Ovary (tissue), 3 donors: ENCODE measurements around the gene CA10.

Source experiments
- EP300 ChIP-seq: sonication (generic); formaldehyde crosslinking; IDR thresholded peaks from one replicate; pipeline ENCODE4 v1.6.1; 2017; ENCODE audit warnings: antibody characterized with exemption
- POLR2A ChIP-seq: fragments of 450-650 bp; IDR thresholded peaks from one replicate; pipeline ENCODE4 v1.6.1; 2017; ENCODE audit warnings: antibody characterized with exemption, mild to moderate bottlenecking, moderate library complexity
- TF ChIP-seq, protein P1 (sequence below), 3 donors: fragments of 450-650 bp in 2 of 3; fragments of 200-600 bp in 1 of 3; IDR thresholded peaks; one replicate each; pipeline versions ENCODE4 v1.5.1 to v1.8.0; 2016 to 2022; ENCODE audit warnings: antibody characterized with exemption in 3 of 3, mild to moderate bottlenecking in 1 of 3
- donor health status: DM: no; HTN: no; CAD: no.

DNA sequence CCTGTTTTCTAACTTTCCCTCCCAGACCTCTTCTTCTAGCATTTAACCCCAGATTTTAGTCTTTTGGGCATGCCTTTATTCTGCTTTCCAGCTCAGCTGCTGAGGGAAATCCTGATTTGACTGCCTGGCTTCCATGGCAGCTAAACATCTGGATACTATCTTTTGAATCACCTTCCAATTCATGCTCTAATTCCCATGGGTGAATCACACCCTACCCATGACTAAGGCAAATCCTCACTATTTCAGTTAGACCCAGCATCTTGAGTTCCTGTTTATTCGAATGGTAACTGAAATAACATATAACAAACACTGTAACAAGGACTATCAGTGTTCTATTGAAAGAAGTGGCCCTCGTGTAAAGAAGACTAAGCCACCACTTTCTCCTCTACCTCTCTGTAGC, 29.8 kb downstream of the CA10 start:
- TF ChIP-seq, protein P1, sequence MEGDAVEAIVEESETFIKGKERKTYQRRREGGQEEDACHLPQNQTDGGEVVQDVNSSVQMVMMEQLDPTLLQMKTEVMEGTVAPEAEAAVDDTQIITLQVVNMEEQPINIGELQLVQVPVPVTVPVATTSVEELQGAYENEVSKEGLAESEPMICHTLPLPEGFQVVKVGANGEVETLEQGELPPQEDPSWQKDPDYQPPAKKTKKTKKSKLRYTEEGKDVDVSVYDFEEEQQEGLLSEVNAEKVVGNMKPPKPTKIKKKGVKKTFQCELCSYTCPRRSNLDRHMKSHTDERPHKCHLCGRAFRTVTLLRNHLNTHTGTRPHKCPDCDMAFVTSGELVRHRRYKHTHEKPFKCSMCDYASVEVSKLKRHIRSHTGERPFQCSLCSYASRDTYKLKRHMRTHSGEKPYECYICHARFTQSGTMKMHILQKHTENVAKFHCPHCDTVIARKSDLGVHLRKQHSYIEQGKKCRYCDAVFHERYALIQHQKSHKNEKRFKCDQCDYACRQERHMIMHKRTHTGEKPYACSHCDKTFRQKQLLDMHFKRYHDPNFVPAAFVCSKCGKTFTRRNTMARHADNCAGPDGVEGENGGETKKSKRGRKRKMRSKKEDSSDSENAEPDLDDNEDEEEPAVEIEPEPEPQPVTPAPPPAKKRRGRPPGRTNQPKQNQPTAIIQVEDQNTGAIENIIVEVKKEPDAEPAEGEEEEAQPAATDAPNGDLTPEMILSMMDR (IDR thresholded peaks at IDR 0.05): no peak
- no peak for TF ChIP-seq POLR2A
- TF ChIP-seq EP300: no peak
